Measurements from ENCODE around the gene GGA2.

Gene GGA2

DNA sequence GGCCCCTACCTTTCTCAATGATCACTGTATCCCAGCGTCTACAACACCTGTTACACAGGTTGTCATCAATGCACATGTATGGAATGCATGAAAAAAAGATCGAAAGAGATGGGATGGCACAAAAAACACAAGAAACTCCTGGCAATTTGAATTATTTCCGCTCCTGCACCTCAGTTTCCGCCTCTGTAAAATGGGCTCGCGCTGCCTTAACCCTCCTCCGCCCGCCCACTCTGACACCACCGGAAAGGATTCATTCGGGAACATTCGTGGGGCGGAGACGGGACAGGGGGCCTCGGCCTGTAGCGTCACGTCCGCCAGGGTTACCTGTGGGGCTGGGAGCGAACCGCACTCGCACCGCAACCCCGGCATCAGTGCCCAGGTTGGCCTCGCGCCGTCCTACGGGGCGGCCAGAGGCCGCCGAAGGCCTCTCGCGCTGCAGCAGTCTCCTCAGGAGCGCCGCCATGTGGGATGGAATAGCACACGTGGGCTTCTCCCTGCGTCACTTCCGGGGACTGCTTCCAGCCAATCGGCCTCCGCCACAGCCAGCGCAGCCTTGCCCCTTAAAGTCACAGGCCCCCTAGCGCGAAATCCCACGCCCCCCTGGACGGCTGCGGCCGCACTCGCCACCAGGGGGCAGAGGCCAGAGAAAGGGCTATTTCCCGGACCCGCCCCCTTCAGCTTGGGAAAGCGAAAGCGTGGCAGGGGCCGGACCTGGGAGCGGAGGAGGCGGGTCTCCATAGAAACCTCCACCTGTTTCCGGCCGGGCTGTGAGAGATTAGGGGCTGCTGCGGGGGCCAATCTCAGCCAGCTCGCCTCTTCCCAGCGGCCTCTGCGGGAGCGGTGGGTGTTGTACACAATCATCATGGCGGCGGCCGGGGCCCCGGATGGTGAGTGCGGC lies 46.8 kb upstream of the GGA2 start, which contains the start of the genes EARS2 and UBFD1 (continued):
- TF ChIP-seq, protein P1, sequence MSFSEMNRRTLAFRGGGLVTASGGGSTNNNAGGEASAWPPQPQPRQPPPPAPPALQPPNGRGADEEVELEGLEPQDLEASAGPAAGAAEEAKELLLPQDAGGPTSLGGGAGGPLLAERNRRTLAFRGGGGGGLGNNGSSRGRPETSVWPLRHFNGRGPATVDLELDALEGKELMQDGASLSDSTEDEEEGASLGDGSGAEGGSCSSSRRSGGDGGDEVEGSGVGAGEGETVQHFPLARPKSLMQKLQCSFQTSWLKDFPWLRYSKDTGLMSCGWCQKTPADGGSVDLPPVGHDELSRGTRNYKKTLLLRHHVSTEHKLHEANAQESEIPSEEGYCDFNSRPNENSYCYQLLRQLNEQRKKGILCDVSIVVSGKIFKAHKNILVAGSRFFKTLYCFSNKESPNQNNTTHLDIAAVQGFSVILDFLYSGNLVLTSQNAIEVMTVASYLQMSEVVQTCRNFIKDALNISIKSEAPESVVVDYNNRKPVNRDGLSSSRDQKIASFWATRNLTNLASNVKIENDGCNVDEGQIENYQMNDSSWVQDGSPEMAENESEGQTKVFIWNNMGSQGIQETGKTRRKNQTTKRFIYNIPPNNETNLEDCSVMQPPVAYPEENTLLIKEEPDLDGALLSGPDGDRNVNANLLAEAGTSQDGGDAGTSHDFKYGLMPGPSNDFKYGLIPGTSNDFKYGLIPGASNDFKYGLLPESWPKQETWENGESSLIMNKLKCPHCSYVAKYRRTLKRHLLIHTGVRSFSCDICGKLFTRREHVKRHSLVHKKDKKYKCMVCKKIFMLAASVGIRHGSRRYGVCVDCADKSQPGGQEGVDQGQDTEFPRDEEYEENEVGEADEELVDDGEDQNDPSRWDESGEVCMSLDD (tag by site-specific recombination; IDR thresholded peaks at IDR 0.05), result no peak
- TF ChIP-seq HOXA7 (CRISPR knock-in tag; IDR thresholded peaks at IDR 0.05; ENCODE audit: borderline replicate concordance), result no peak
- TF ChIP-seq ZNF184 (tag by site-specific recombination; IDR thresholded peaks at IDR 0.05), result no peak
- TF ChIP-seq ZNF792 (tag by site-specific recombination; IDR thresholded peaks at IDR 0.05), result no peak
- TF ChIP-seq, protein P2, sequence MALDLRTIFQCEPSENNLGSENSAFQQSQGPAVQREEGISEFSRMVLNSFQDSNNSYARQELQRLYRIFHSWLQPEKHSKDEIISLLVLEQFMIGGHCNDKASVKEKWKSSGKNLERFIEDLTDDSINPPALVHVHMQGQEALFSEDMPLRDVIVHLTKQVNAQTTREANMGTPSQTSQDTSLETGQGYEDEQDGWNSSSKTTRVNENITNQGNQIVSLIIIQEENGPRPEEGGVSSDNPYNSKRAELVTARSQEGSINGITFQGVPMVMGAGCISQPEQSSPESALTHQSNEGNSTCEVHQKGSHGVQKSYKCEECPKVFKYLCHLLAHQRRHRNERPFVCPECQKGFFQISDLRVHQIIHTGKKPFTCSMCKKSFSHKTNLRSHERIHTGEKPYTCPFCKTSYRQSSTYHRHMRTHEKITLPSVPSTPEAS (tag by site-specific recombination; IDR thresholded peaks at IDR 0.05), result no peak
- TF ChIP-seq ZNF223 (tag by site-specific recombination; IDR thresholded peaks at IDR 0.05), result no peak
- TF ChIP-seq, protein P3, sequence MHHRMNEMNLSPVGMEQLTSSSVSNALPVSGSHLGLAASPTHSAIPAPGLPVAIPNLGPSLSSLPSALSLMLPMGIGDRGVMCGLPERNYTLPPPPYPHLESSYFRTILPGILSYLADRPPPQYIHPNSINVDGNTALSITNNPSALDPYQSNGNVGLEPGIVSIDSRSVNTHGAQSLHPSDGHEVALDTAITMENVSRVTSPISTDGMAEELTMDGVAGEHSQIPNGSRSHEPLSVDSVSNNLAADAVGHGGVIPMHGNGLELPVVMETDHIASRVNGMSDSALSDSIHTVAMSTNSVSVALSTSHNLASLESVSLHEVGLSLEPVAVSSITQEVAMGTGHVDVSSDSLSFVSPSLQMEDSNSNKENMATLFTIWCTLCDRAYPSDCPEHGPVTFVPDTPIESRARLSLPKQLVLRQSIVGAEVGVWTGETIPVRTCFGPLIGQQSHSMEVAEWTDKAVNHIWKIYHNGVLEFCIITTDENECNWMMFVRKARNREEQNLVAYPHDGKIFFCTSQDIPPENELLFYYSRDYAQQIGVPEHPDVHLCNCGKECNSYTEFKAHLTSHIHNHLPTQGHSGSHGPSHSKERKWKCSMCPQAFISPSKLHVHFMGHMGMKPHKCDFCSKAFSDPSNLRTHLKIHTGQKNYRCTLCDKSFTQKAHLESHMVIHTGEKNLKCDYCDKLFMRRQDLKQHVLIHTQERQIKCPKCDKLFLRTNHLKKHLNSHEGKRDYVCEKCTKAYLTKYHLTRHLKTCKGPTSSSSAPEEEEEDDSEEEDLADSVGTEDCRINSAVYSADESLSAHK (tag by site-specific recombination; IDR thresholded peaks at IDR 0.05), result peak; percentile 39; the same call in 1 of the 2 replicates
- TF ChIP-seq, protein P4, sequence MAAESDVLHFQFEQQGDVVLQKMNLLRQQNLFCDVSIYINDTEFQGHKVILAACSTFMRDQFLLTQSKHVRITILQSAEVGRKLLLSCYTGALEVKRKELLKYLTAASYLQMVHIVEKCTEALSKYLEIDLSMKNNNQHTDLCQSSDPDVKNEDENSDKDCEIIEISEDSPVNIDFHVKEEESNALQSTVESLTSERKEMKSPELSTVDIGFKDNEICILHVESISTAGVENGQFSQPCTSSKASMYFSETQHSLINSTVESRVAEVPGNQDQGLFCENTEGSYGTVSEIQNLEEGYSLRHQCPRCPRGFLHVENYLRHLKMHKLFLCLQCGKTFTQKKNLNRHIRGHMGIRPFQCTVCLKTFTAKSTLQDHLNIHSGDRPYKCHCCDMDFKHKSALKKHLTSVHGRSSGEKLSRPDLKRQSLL (tag by site-specific recombination; IDR thresholded peaks at IDR 0.05), result no peak
- TF ChIP-seq HOXD13 (CRISPR knock-in tag; IDR thresholded peaks at IDR 0.05; ENCODE audit: borderline replicate concordance), result no peak
- peak; percentile 99 for TF ChIP-seq GLIS1 (tag by site-specific recombination; IDR thresholded peaks at IDR 0.05)
- TF ChIP-seq ZNF585B (tag by site-specific recombination; IDR thresholded peaks at IDR 0.05), result no peak
- TF ChIP-seq ZNF664 (tag by site-specific recombination; IDR thresholded peaks at IDR 0.05), result no peak
- no peak for TF ChIP-seq ZNF155 (tag by site-specific recombination; IDR thresholded peaks at IDR 0.05)
- TF ChIP-seq, protein P5, sequence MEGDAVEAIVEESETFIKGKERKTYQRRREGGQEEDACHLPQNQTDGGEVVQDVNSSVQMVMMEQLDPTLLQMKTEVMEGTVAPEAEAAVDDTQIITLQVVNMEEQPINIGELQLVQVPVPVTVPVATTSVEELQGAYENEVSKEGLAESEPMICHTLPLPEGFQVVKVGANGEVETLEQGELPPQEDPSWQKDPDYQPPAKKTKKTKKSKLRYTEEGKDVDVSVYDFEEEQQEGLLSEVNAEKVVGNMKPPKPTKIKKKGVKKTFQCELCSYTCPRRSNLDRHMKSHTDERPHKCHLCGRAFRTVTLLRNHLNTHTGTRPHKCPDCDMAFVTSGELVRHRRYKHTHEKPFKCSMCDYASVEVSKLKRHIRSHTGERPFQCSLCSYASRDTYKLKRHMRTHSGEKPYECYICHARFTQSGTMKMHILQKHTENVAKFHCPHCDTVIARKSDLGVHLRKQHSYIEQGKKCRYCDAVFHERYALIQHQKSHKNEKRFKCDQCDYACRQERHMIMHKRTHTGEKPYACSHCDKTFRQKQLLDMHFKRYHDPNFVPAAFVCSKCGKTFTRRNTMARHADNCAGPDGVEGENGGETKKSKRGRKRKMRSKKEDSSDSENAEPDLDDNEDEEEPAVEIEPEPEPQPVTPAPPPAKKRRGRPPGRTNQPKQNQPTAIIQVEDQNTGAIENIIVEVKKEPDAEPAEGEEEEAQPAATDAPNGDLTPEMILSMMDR (tag by site-specific recombination; IDR thresholded peaks at IDR 0.05), result peak; percentile 100
- TF ChIP-seq ZNF670 (tag by site-specific recombination; IDR thresholded peaks at IDR 0.05; ENCODE audit: low read depth), result no peak
- TF ChIP-seq ZBTB7A (tag by site-specific recombination; IDR thresholded peaks at IDR 0.05; ENCODE audit: low read depth), result peak; percentile 68; the same call in 1 of the 2 replicates
- no peak for TF ChIP-seq ZNF747 (tag by site-specific recombination; IDR thresholded peaks at IDR 0.05)
- peak; percentile 39; the same call in 1 of the 2 replicates for TF ChIP-seq ZNF10 (tag by site-specific recombination; IDR thresholded peaks at IDR 0.05)
- peak; percentile 95 for TF ChIP-seq ZNF600 (tag by site-specific recombination; IDR thresholded peaks at IDR 0.05)
- no peak for TF ChIP-seq ZNF202 (tag by site-specific recombination; IDR thresholded peaks at IDR 0.05; ENCODE audit: borderline replicate concordance)
- TF ChIP-seq ZNF626 (tag by site-specific recombination; IDR thresholded peaks at IDR 0.05), result no peak
- no peak for TF ChIP-seq ZNF416 (tag by site-specific recombination; IDR thresholded peaks at IDR 0.05)
- peak; percentile 65 for TF ChIP-seq ZFHX2 (tag by site-specific recombination; conservative IDR thresholded peaks at IDR 0.05)
- peak; percentile 59; the same call in 1 of the 2 replicates for TF ChIP-seq ZNF324 (tag by site-specific recombination; IDR thresholded peaks at IDR 0.05)
- TF ChIP-seq ZNF843 (tag by site-specific recombination; IDR thresholded peaks at IDR 0.05), result no peak; the same call in none of the 2 replicates
- TF ChIP-seq, protein P6, sequence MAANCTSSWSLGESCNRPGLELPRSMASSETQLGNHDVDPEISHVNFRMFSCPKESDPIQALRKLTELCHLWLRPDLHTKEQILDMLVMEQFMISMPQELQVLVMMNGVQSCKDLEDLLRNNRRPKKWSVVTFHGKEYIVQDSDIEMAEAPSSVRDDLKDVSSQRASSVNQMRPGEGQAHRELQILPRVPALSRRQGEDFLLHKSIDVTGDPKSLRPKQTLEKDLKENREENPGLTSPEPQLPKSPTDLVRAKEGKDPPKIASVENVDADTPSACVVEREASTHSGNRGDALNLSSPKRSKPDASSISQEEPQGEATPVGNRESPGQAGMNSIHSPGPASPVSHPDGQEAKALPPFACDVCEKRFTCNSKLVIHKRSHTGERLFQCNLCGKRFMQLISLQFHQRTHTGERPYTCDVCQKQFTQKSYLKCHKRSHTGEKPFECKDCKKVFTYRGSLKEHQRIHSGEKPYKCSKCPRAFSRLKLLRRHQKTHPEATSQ (tag by site-specific recombination; IDR thresholded peaks at IDR 0.05), result peak; percentile 66; the same call in 1 of the 2 replicates
- peak; percentile 86 for TF ChIP-seq YY2 (tag by site-specific recombination; IDR thresholded peaks at IDR 0.05)
- no peak for TF ChIP-seq ZNF837 (tag by site-specific recombination; IDR thresholded peaks at IDR 0.05)
- TF ChIP-seq ZNF629 (tag by site-specific recombination; IDR thresholded peaks at IDR 0.05), result peak; percentile 82
- no peak for TF ChIP-seq ZNF366 (tag by site-specific recombination; conservative IDR thresholded peaks at IDR 0.05)

Data from HEK293 (cell line).